ENCODE results near the gene TRIM65.
A peak's percentile ranks its signal among the peaks of the same experiment; 100 is the strongest.

TRIM65 gene

GRCh38 chr17:75917141-75917916 is 20.6 kb upstream of the TRIM65 start:
- no peak for DNase-seq

- no peak for DNase-seq
Observed at GRCh38 chr17:75915268-75915667, 18.5 kb upstream of the TRIM65 start.

- DNase-seq, result no peak
Observed at GRCh38 chr17:75914643-75915267, 18.0 kb upstream of the TRIM65 start.

- no peak for DNase-seq
Observed at GRCh38 chr17:75913537-75914210, 16.9 kb upstream of the TRIM65 start.

- DNase-seq, result no peak
Observed at GRCh38 chr17:75910699-75911098, 13.9 kb upstream of the TRIM65 start.

- no peak for DNase-seq
Observed at GRCh38 chr17:75909812-75910274, 13.1 kb upstream of the TRIM65 start.

- no peak for DNase-seq
Observed at GRCh38 chr17:75909051-75909811, 12.5 kb upstream of the TRIM65 start.

GRCh38 chr17:75908201-75908600 is 11.4 kb upstream of the TRIM65 start:
- no peak for DNase-seq

GRCh38 chr17:75906143-75906884 is 9.6 kb upstream of the TRIM65 start:
- no peak for DNase-seq

GRCh38 chr17:75904749-75905521 is 8.2 kb upstream of the TRIM65 start, which contains the start of gene MRPL38:
Gene MRPL38 (minus strand): TSS chr17:75904884. CDS start chr17:75904875, 9 bp downstream.
- peak; percentile 96 to 99 for DNase-seq

GRCh38 chr17:75902406-75902805 is 5.7 kb upstream of the TRIM65 start:
- no peak for DNase-seq

- DNase-seq, result no peak
Observed at GRCh38 chr17:75901727-75902126, 5.0 kb upstream of the TRIM65 start.

- DNase-seq, result no peak
Observed at GRCh38 chr17:75900691-75901533, 4.2 kb upstream of the TRIM65 start.

- DNase-seq, result no peak
Observed at GRCh38 chr17:75899767-75900468, 3.2 kb upstream of the TRIM65 start.

- no peak for DNase-seq
Observed at GRCh38 chr17:75899353-75899752, 2.6 kb upstream of the TRIM65 start.

- DNase-seq, result no peak
Observed at GRCh38 chr17:75898791-75899190, 2.0 kb upstream of the TRIM65 start.

- DNase-seq, result no peak
Observed at GRCh38 chr17:75898065-75898464, 1.3 kb upstream of the TRIM65 start.

- DNase-seq, result no peak
Observed at GRCh38 chr17:75897160-75898019, 639 bp upstream of the TRIM65 start.

All from activated T-cell treated with anti-CD3 and anti-CD28 coated beads, Interleukin-2, amount 50 U/mL, for 48 hours (primary cell).